Activated T-cell treated with anti-CD3 and anti-CD28 coated beads for 24 hours (primary cell): Measurements from ENCODE around the gene CELF6.
"Not testable (repeated sequence)": the region's sequence is repeated elsewhere in the genome, so short reads cannot be mapped to it uniquely, and the experiment has no call there.

Source experiments
- DNase-seq: peaks from one replicate; pipeline ENCODE4 v3.0.0-alpha.2; 2020; ENCODE audit warnings: low read depth

The CELF6 gene

DNA sequence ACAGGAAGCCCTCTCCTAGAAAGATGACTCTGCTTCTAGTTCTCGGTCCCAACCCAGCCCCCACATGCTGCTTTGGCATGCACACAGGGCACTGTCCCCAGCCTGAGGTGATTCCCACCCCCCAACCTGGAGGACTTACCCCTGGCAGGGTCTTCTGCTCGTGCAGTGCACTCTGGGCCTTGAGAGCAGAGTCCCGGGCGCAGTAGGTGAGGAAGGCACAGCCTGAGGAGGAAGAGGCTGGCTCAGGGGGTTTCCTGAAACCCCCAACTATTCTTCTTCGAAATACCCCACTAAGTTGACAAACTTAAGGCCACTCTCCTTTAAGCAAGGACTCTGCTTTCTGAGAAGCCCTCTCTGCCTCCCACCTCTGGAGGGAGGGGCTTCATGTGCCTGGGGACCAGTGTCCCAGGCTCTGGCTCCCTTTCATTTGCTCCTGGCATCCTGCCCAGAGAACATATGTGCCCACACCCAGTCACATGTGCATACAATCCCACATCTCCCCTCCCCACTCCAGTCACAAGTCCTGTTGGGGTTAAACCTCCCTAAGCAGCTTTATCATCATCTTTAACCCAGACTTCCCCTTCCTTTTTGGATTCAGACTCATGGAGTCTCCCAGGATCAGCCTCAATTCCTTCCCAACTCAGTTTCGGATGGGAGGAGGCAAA, 4.1 kb downstream of the CELF6 start:
- DNase-seq = no peak

DNA sequence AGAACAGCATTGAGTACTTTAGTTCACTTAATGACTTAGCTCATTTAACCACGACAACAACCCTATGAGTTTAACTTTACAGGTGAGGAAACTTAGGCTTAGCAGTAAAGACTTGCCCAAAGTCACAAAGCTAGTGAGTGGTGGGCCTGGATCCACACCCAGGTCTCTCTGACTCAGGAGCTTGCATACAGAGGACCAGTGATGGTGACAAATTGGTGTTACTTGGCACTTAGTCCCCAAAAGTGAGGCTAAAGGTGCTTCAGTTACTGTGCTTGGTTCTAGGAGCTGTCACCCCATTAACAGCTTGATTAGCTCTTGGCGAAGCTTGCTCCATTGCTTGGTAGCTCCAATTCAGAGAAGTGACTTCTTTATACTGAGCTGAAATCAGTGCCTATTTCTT, 6.1 kb downstream of the CELF6 start:
- DNase-seq = no peak

DNA sequence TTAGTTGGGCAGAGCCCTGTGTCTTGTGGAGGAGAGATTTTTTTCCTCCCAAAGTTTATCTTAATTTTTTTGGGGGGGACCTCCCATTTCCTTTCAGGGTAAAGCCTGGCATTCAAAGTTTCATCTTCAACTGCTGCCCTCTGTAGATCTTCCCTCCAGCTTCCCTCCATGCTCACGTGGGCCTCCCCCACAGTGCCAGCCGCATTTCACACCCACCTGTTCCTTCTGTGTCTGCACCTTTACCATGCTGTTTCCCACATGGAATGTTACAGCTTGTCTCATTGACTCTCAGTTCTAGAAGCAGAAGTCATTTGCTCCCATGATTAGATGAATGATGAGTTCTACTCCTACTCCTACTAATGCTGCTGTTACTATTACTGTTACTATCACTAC, 6.5 kb downstream of the CELF6 start:
- DNase-seq = no peak

DNA sequence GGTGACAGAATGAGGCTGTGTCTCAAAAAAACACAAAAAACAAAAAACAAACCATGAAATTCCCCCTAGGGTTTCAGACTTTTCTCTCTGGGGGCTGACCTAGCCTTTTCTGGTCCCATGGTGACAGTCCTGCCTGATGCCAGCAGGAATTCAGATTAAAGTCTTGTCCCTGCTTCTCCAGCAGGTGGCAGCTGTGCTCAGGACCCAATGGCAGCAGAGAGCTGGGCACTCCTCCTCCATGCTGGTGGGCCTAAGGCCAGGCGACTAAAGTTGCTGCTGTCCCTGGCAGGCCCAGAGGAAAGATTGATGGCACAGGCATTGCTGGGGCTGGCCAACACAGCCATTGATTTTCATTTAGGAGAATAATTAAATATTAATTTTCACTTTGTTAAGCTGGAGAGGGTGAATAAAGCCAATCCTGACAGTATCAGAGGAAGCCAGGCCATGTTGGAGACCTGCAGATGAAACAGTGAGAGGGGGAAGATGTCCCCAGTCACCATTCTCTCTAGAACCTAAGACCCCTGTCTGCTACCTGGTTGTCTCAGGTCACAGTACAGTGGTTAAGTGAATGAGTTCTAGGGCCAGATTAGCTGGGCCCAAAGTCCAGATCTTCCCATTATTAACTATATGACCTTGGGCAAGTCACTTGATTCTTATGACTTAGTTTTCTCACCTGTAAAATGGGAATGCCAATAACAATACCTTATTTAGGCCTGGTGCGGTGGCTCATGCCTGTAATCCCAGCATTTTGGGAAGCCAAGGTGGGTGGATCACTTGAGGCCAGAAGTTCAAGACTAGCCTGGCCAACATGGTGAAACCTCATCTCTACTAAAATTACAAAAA, 7.1 kb downstream of the CELF6 start:
- DNase-seq = peak; percentile 45

DNA sequence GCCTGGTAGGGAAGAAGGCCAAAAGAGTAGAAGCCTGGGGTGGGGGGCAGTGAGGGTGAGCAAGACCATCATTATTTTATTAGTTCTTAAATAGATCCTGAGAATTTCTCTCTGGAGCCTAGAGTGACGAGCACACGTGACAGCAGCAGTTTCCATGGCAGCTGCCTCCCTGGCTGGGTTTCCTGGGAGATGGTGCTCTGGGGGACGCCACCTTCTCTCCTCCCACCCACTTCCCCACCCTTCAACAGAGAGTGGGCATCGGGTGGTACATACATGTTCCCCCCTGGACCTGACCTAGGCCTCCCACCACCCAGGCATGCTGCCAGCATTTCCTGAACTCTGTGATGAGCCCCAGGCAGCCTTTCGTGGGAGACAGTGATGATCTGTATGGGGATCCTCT, 12.9 kb downstream of the CELF6 start:
- no peak for DNase-seq

DNA sequence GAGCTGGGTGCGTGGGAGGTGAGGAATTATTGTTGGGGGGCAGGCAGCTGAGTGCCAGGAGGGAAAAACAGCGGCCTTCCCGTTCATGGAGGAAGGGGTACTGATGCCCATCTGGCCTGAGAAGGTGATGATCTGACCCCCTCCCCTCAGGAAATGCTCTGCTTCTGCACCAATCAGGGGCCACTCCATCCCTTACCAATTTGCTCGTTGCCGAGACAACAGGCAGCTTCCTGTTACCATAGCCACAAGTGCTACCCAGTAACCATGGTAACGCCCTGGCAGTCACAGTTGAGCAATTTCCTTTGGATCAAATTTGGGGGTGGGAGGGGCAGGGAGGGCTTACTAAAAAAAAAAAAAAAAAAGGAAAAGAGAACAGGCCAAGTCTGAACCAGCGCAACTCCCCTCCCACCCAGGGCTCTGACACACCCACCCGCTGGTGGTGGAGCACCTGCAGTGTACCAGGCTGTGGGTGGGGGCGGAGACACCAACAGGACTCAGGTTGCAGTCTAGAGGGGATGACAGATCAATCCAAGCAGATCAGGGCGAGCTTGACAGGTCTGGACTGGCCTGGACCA, 13.7 kb downstream of the CELF6 start:
- DNase-seq = peak; percentile 14

DNA sequence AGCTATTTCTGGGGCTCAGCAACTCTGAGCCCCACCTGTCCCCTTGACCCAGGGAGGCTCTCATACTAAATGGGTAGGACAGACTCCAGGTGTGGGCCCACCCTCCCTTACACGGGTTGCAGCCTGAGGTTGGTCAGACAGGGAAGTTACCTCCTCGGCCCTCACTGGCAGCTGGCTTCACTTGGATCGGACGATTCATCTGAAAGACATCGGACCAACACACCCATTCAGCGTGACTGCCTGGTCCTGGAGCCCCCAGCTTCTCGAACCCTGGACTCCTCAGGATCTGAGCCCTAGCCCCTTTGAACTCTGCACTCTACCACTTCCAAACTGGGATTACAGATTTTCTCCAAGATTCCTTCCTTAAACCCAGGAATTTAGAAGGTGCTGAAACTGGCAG, 15.4 kb downstream of the CELF6 start:
- no peak for DNase-seq

DNA sequence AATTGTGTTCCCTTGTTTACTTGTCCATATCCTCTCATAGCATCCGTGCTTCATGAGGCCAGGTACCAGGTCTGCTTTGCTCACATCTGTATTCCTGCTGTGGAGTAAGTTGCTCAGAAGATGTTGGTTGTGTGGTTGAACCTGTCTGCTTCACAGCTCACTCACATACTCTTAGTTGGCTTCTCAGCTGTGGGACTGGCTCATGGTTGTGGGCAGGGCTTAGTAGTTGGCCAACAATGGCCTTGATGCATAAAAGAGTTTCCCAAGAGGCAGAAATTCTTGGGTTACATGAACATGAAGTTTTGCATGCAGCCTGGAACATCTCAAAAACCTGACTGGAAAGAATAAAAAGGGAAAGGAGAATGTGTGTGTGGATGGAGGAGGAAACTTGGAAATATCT, 17.0 kb downstream of the CELF6 start:
- DNase-seq = no peak

DNA sequence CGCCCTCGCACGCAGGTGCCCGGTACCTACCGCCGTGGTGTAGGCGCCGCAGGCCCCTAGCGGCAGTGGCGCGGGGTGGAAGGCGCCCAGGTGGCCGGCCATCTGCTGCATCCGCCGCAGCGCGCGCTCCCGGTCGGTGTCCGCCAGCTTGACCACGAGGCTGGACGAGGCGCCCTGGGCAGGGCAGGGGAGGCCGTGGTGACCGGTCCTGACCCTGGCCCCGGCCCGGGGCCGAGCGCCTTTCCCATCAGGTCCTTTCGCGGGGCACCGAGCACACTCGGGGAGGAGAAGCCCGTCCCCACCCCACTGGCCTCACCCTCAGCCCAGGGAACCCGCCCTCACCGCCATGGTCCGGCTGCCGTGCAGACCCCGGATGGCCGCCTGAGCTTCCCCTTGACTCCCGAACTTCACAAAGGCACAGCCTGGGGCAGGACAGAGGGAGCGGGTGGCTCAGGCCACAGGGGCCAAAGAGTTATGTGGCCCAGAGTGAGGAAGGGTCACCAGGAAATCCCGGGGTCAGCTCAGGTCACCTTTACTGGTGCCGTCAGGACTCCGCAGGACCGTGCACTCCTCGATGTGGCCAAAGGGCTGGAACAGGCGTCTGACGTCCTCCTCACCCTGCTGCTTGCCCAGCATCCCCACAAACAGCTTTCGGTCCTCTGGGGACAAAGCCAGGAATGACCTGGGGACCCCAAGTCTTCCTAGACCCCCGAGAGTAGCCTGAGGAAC, 30.2 kb downstream of the CELF6 start:
- DNase-seq = no peak

DNA sequence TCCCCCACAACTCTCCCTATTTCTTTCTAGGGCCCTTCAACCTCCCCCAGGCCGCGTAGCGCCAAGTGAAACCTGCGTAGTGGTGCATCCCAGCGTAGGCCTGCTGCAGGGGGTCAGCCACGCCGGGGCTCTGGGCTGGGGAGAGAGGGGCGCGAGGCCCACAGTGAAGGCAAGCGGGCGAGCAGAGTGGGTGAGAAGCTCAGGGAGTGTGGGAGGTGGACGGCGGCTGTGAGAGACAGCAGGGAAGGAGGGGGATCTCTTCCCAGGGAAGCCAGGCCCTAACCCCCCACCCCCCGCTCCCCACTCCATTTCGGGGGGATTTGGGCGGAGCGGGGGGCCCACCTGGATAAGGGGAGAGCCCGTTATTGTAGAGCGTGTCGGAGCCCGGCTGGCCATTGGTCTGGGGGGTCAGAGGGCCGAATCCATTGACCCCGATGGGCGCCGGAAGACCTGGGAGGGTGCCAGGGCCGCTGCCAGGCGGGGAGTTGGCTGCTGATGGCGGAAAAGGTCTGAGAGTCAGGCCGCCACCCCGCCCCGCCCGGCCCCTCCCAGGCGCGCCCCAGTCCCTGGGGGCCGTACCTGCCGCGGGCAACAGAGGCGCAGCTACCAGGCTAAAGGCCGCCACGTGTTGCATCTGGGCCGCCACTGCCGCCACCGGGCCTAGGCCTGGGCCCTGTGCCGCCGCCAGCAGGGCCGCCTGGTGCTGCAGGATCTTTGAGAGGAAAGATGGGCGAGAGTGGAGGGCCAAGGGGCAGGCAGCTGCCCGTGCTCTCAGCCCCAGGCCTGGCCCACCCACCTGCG, 31.0 kb downstream of the CELF6 start:
- DNase-seq = no peak

DNA sequence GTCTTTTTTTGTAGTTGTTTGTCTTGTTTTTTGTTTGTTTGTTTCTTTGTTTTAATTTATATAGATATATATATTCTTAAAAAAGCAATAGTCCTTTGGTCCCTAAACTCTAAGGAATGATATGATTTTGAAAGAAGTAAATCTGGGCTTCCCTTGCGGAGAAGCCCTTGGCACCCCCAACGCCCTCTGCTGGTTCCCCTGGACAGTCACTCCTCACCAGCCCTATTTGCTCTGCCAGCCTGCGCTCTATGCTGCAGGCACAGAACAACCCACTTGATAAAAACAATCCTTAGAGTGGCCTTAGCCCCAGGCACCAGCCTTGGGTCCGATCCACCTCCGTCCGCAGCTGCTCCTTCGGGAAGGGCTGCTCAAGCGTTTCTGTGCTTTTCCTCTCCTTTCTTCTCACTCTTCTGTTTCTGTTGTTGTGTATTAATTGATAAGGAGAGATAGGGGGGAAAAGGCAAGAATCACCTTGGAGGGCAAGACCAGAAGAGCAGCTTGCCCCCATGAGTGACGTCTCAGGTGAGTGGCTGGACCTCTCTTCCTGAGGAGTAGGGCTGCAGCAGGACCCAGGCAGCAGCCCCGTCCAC, 33.9 kb downstream of the CELF6 start:
- DNase-seq = peak; percentile 18

DNA sequence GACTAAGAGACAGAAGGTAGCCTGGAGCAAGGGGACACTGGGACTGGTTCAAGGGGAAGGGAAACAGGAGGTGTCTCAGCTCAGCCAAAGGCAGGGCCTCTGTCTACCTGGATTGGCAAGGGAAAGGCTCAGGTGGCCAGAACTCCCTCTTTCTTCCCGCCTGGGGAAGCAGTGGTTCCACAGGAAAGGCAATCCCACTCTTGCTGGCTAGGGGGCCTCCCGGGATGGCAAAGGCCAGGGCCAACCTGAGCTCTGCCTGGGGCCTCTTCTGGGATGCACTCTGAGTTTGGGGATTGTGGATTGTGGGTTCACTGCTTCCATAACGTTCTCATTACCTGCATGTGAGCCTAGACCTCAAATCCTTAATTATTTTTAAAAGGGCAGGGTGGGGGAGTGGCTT, 34.6 kb downstream of the CELF6 start:
- no peak for DNase-seq

DNA sequence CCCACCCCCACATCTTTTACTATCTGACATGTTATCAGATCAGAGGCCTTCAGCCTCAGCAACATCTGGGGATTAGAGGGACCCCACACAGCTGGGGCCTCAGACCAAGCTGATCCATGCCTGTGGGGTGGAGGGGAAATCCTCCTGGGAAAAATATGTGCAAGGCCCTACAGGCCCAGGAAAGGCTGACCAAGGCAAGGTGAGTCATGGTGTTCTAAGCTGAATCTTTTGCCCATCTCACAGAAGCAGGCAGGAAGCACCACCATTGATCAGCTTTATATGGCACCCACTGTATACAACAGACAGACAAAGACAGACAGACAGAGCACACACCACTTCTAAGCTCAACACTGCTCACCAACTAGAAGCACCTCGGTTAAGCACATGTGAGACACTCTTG, 35.2 kb downstream of the CELF6 start:
- DNase-seq = no peak

DNA sequence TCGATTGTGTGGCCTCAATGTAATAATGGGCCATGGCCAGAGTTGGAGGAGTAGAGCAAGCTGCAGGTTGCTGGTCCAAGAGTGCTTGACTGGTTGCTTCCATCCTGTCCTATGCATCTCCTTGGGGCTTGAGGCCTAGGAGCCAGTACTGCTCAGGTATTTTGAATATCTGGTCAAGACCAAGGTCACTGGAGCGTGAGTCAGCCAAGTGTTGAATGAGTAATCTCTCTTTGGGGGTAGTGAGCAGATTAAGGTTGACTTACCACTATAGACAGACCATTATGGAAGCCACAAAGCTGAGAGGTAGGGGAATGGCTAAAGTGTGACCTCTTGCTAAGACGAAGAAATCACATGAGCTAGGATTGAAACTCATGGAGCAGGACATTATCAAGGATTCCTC, 38.2 kb downstream of the CELF6 start:
- DNase-seq = no peak

DNA sequence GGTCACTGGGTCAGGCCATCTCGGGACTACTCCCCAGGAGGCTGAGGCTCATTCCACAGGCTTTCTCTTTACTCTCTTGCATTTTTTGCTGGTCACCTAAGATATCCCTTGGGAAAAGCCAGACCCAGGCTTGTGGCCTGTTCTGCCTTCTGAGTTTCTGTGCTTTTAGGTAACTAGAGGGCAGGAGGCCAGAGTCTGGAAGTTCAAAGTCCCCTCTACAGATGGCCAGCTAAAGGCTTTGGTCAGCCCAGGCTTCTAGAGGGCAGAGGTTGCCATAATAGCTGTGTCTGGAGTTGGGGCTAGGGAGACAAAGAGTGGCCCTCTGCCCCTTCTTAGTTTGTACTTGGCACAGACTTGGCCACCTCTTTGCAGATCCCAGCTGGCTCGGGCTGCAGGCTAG, 39.2 kb downstream of the CELF6 start:
- no peak for DNase-seq

DNA sequence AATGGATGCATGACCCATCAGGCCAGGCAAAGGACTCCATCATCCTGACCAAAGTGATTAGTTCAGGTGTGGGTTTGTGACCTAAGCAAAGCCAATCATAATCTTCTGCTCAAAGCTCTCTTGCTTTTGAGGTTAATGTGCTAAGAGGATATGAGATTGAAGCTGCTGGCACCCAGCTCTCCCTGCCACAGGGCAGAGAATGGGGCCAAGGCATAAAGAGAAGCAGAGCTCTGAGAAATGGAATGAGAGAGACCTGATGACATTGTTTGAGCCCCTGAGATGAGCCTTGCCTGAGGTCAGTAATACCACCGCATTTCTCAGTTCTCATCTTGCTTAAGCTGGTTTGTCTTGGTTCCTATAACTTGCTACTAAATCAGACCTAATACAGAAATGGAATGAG, 41.2 kb downstream of the CELF6 start:
- no peak for DNase-seq

DNA sequence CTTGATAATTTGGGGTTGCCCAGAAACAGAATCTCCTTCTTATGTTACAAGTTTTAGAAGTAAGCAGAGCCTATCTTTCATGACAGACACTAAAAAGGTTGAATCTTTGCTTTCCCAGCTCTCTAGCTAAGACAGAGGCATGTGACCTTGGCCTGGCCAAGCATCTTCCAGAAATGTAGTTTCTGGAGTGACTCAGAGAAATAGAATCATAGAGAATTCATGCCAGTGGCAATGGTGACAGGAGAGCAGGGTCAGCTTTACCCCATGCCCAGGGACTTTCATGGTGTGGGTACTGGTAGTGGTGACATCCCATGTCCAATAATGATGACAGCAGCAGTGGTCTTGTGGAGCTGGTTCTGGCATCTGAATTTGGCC, 43.6 kb downstream of the CELF6 start:
- DNase-seq = no peak

DNA sequence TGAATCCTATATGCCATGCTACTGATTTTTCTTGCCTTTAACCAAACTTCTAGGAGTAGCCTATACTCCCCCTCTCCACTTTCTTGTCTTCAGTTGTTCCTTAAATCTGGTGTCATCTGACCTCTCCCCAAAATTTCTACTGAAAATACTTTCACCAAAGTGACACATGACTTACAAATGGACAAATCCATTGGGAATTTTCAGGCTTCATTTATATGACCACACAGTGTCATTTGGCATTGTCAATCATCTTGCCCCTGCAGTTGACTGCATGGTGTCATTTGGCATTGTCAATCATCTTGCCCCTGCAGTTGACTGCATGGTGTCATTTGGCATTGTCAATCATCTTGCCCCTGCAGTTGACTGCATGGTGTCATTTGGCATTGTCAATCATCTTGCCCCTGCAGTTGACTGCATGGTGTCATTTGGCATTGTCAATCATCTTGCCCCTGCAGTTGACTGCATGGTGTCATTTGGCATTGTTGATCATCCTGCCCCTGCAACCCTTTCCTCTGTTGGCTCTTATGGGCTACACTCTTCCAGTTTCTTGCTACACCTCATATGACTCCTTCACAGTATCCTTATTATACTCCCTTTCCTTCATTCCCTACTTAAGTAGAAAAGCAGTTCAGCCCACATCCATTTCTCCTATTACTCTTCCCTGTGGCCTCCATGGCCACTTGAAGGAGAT, 44.2 kb downstream of the CELF6 start:
- DNase-seq = not testable (repeated sequence)

DNA sequence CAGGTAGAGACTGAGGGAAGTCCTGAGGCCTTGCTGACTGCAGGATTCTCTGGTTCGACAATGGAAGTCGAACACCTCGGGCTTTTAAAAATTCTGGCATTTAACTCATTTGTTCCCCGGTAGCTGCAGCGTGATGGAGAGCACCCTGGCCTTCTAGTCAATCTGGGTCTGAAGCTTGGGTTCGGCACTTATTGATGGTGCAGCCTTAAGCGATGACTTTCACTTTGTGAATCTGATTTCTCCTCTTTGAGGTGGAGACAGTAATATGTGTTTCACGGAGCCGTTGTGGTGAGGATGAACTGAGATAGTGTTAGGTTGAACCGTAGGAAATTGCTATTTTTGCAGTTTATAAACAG, 47.0 kb downstream of the CELF6 start:
- no peak for DNase-seq

DNA sequence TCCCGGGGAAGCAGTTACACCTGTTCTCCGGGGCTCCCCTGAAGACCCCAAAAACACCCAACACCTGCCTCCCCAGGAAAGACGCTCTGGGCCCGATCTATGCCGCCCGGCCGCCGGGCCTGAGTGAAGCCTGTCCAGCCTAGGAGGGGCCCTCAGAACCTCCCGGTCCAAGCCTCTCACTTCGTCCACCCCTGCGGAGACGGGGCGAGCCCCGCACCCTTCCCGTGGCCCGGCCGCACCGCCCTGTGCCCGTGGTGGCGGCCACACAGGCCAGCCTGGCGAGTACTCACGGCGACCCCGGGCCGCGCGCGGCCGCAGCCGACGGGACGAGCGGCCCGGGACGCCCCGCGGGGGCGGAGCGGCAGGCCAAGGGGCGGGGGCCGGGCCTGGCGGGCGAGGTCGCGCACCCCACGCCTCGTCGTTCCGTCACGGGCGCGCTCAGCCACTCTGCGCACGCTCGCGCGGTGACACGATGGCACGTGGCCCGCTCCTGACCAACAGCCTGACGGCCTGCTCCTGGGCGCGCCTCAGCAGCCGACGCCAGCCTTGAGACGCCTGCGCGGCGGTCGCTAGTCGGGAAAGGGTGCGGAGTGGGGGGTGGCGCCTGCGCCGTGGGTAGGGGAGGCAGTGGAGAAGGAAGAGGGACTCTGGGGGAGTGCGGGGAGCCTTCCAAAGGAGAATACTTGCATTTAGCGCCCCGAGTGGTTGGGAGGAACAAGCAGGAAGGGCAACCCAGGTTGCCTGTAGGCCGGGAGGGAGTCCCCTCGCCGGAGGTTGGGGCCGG, 47.6 kb downstream of the CELF6 start, which contains the start of gene PARP6:
TSS of gene PARP6 (minus strand) at position 342 of the 784 bp plus-strand sequence. CDS start 5,077 bp downstream, outside the sequence.
- peak; percentile 98 for DNase-seq
